H1 (cell line): ENCODE results near the gene THYN1. TPM values are rescaled to one million over a fixed set of nuclear protein-coding genes. Genes with fewer than 3 reads are reported as not detected.

Source experiments
- CTCF ChIA-PET: fragments of 300-600 bp; sonication (Branson Sonifier 250); formaldehyde crosslinking; loops from one replicate; lab custom pipeline; 2021; ENCODE audit not compliant: partially characterized antibody; lab: Charles Lee
- POLR2A ChIA-PET: fragments of 300-600 bp; sonication (Branson Sonifier 250); formaldehyde crosslinking; loops from one replicate; lab custom pipeline; 2021; ENCODE audit warnings: inconsistent platforms; ENCODE audit not compliant: partially characterized antibody; lab: Charles Lee
- DNase-seq, 2 experiments: peaks; one replicate each; pipeline versions ENCODE4 v3.0.0 to v3.0.0-alpha.2; 2010 to 2022; ENCODE audit warnings: low spot score in 2 of 2, low read depth in 1 of 2, mixed read lengths in 1 of 2
- FAIRE-seq: peaks from 2 replicates; lab custom pipeline; 2011; peaks lifted over from hg19 to GRCh38; lab: Jason Lieb, UNC
- H2AFZ ChIP-seq: 2 replicates; pipeline ENCODE4 v1.8.1; 2012; ENCODE audit warnings: low read length, inconsistent platforms
- H2AK5ac ChIP-seq: 2 replicates; pipeline ENCODE4 v1.6.1; 2013; ENCODE audit warnings: low read depth, low read length
- H2BK120ac ChIP-seq: replicated peaks from 2 replicates; pipeline ENCODE3; 2013; ENCODE audit warnings: low read depth, low read length, inconsistent platforms
- H2BK12ac ChIP-seq: 2 replicates; pipeline ENCODE4 v1.6.1; 2013; ENCODE audit warnings: low read depth, low read length
- H2BK15ac ChIP-seq: 2 replicates; pipeline ENCODE4 v1.6.1; 2013; ENCODE audit warnings: low read length
- H2BK20ac ChIP-seq: 2 replicates; pipeline ENCODE4 v1.6.1; 2013; ENCODE audit warnings: low read length
- H2BK5ac ChIP-seq: 2 replicates; pipeline ENCODE4 v1.6.1; 2013; ENCODE audit warnings: low read depth, low read length
- H3K14ac ChIP-seq: 2 replicates; pipeline ENCODE4 v1.6.1; 2013; ENCODE audit warnings: inconsistent platforms; ENCODE audit not compliant: insufficient read length
- H3K18ac ChIP-seq: 2 replicates; pipeline ENCODE4 v1.6.1; 2013; ENCODE audit warnings: low read length; ENCODE audit errors: extremely low read depth
- H3K23ac ChIP-seq: 2 replicates; pipeline ENCODE4 v1.6.1; 2013; ENCODE audit warnings: inconsistent platforms; ENCODE audit not compliant: insufficient read length
- H3K23me2 ChIP-seq: 2 replicates; pipeline ENCODE4 v1.6.1; 2013; ENCODE audit warnings: low read depth, low read length
- H3K27ac ChIP-seq: 2 replicates; pipeline ENCODE4 v1.6.1; 2011; ENCODE audit warnings: low read depth, low read length, inconsistent platforms
- H3K27me3 ChIP-seq, 4 experiments: replicated peaks in 1 of 4; 1 replicate in 1 of 4; 2 replicates in 3 of 4; pipeline versions ENCODE4 v1.6.1 to v1.8.1; 2011 to 2013; ENCODE audit warnings: low read length in 3 of 4, mild to moderate bottlenecking in 3 of 4, inconsistent platforms in 2 of 4, mixed read lengths in 2 of 4, moderate library complexity in 1 of 4; ENCODE audit not compliant: control insufficient read depth in 3 of 4, insufficient read depth in 3 of 4; ENCODE audit errors: extremely low read depth in 1 of 4
- H3K36me3 ChIP-seq, 4 experiments: 2 replicates each; pipeline versions ENCODE4 v1.6.1 to v1.8.1; 2011 to 2013; ENCODE audit warnings: mild to moderate bottlenecking in 4 of 4, low read length in 3 of 4, moderate library complexity in 2 of 4, control low read depth in 1 of 4, inconsistent platforms in 1 of 4; ENCODE audit not compliant: insufficient read depth in 4 of 4, control insufficient read depth in 2 of 4
- H3K4ac ChIP-seq: replicated peaks from 2 replicates; pipeline ENCODE3; 2013; ENCODE audit warnings: low read length, low read depth, mixed read lengths, inconsistent platforms; ENCODE audit not compliant: insufficient read length
- H3K4me1 ChIP-seq, 4 experiments: replicated peaks in 1 of 4; 1 replicate in 1 of 4; 2 replicates in 3 of 4; pipeline versions ENCODE4 v1.6.1 to v1.8.1; 2011 to 2013; ENCODE audit warnings: low read length in 3 of 4, inconsistent platforms in 2 of 4, mixed read lengths in 1 of 4; ENCODE audit not compliant: insufficient read depth in 4 of 4, control insufficient read depth in 3 of 4
- H3K4me2 ChIP-seq, 2 experiments: 2 replicates each; pipeline versions ENCODE4 v1.6.1 to v1.8.1; 2011 to 2013; ENCODE audit warnings: low read depth in 2 of 2, low read length in 2 of 2, control low read depth in 1 of 2, inconsistent platforms in 1 of 2, mild to moderate bottlenecking in 1 of 2; ENCODE audit not compliant: insufficient read depth in 1 of 2
- H3K4me3 ChIP-seq, 4 experiments: fragments of 200-600, 300-600 bp in 1 of 4; sonication (generic), shearing (Covaris generic), sonication (Bioruptor Twin) in 1 of 4; 2 replicates each; pipeline versions ENCODE4 v1.5.1 to v1.8.1; 2011 to 2016; ENCODE audit warnings: low read length in 4 of 4, low read depth in 3 of 4, control low read depth in 2 of 4, inconsistent platforms in 2 of 4, mild to moderate bottlenecking in 2 of 4, mixed read lengths in 1 of 4, moderate library complexity in 1 of 4; ENCODE audit not compliant: insufficient read depth in 2 of 4; ENCODE audit errors: extremely low read depth in 1 of 4
- H3K56ac ChIP-seq: replicated peaks from 2 replicates; pipeline ENCODE3; 2013; ENCODE audit warnings: low read depth, mild to moderate bottlenecking, mixed read lengths, low read length, inconsistent platforms; ENCODE audit not compliant: insufficient read length
- H3K79me1 ChIP-seq: 2 replicates; pipeline ENCODE4 v1.6.1; 2013; ENCODE audit warnings: low read depth, low read length, control low read depth
- H3K79me2 ChIP-seq, 2 experiments: 2 replicates each; pipeline versions ENCODE4 v1.6.1 to v1.8.1; 2012 to 2013; ENCODE audit warnings: low read length in 2 of 2, mild to moderate bottlenecking in 2 of 2, inconsistent platforms in 1 of 2; ENCODE audit not compliant: insufficient read depth in 2 of 2, control insufficient read depth in 1 of 2
- H3K9ac ChIP-seq, 4 experiments: replicated peaks in 1 of 4; 1 replicate in 1 of 4; 2 replicates in 3 of 4; pipeline versions ENCODE4 v1.6.1 to v1.8.1; 2011 to 2013; ENCODE audit warnings: low read depth in 3 of 4, low read length in 3 of 4, control low read depth in 2 of 4, mild to moderate bottlenecking in 2 of 4, moderate library complexity in 2 of 4, inconsistent platforms in 1 of 4; ENCODE audit errors: extremely low read depth in 1 of 4
- H3K9me3 ChIP-seq, 2 experiments: 2 replicates each; pipeline versions ENCODE4 v1.6.1 to v1.8.1; 2012 to 2013; ENCODE audit warnings: mild to moderate bottlenecking in 2 of 2, moderate library complexity in 2 of 2, control low read depth in 1 of 2, inconsistent platforms in 1 of 2, low read depth in 1 of 2, low read length in 1 of 2, mixed read lengths in 1 of 2; ENCODE audit not compliant: insufficient read depth in 2 of 2
- H4K20me1 ChIP-seq, 2 experiments: replicated peaks in 1 of 2; 2 replicates each; pipeline versions ENCODE3 to v1.8.1; 2011 to 2013; ENCODE audit warnings: inconsistent platforms in 2 of 2, low read length in 2 of 2, mild to moderate bottlenecking in 1 of 2; ENCODE audit not compliant: insufficient read depth in 2 of 2, control insufficient read depth in 1 of 2
- H4K5ac ChIP-seq: 2 replicates; pipeline ENCODE4 v1.6.1; 2013; ENCODE audit warnings: low read length, low read depth, mixed read lengths, inconsistent platforms; ENCODE audit not compliant: insufficient read length
- H4K8ac ChIP-seq: 2 replicates; pipeline ENCODE4 v1.8.0; 2013; ENCODE audit warnings: mild to moderate bottlenecking, moderate library complexity, low read length, inconsistent platforms; ENCODE audit not compliant: insufficient read depth; ENCODE audit errors: extremely low read depth
- H4K91ac ChIP-seq: replicated peaks from 2 replicates; pipeline ENCODE3; 2013; ENCODE audit warnings: low read length, mixed read lengths, inconsistent platforms; ENCODE audit not compliant: insufficient read length
- CEBPB ChIP-seq: IDR thresholded peaks from 2 replicates; pipeline ENCODE4 v1.6.1; 2012; ENCODE audit warnings: low read depth, low read length
- CTBP2 ChIP-seq: IDR thresholded peaks from 2 replicates; pipeline ENCODE4 v1.7.0; 2011; ENCODE audit warnings: borderline replicate concordance, mild to moderate bottlenecking, moderate library complexity, mixed read lengths, low read length; ENCODE audit not compliant: insufficient read depth, insufficient read length
- E2F6 ChIP-seq: IDR thresholded peaks from 2 replicates; pipeline ENCODE4 v1.6.1; 2012; ENCODE audit warnings: inconsistent platforms
- JUN ChIP-seq: IDR thresholded peaks from 2 replicates; pipeline ENCODE4 v1.6.1; 2011; ENCODE audit warnings: low read depth, mild to moderate bottlenecking, improper control_type of control experiment, low read length
- KDM4A ChIP-seq: IDR thresholded peaks from one replicate; pipeline ENCODE4 v1.7.1; 2012; ENCODE audit warnings: low read depth, mild to moderate bottlenecking, moderate library complexity, low read length, inconsistent platforms; ENCODE audit not compliant: severe bottlenecking
- MAFK ChIP-seq: IDR thresholded peaks from 2 replicates; pipeline ENCODE4 v1.6.1; 2012; ENCODE audit warnings: low read depth, mild to moderate bottlenecking, improper control_type of control experiment, low read length
- MAX ChIP-seq: IDR thresholded peaks from 2 replicates; pipeline ENCODE4 v1.6.1; 2012; ENCODE audit warnings: inconsistent platforms
- NANOG ChIP-seq: IDR thresholded peaks from 2 replicates; pipeline ENCODE4 v1.6.1; 2011; ENCODE audit warnings: low read length, low read depth, mild to moderate bottlenecking, inconsistent platforms; ENCODE audit not compliant: insufficient read depth, poor library complexity, severe bottlenecking
- POLR2A ChIP-seq, 2 experiments: IDR thresholded peaks; 1 replicate in 1 of 2; 2 replicates in 1 of 2; pipeline ENCODE4 v1.6.1; 2011; ENCODE audit warnings: low read depth in 2 of 2, low read length in 2 of 2, mild to moderate bottlenecking in 2 of 2; ENCODE audit errors: control extremely low read depth in 1 of 2
- SAP30 ChIP-seq: fragments of 300-600 bp; sonication (generic); IDR thresholded peaks from 2 replicates; pipeline ENCODE4 v1.7.1; 2012; ENCODE audit warnings: low read length, moderate library complexity, mild to moderate bottlenecking, inconsistent platforms; ENCODE audit not compliant: insufficient read depth, insufficient replicate concordance
- SIX5 ChIP-seq: IDR thresholded peaks from 2 replicates; pipeline ENCODE4 v1.6.1; 2011; ENCODE audit warnings: mild to moderate bottlenecking, low read depth, low read length
- SRF ChIP-seq: IDR thresholded peaks from 2 replicates; pipeline ENCODE4 v1.6.1; 2011; ENCODE audit warnings: mild to moderate bottlenecking, low read depth, low read length, moderate library complexity
- TAF1 ChIP-seq: IDR thresholded peaks from 2 replicates; pipeline ENCODE4 v1.6.1; 2011; ENCODE audit warnings: mild to moderate bottlenecking, low read depth, low read length
- TCF12 ChIP-seq: IDR thresholded peaks from 2 replicates; pipeline ENCODE4 v1.6.1; 2011; ENCODE audit warnings: low read depth, mild to moderate bottlenecking, low read length
- WGBS, 2 experiments: shearing (Covaris generic) in 1 of 2; methylation state at CpG; one replicate each; pipeline versions ENCODE4 v1.1.6 to v1.1.7; 2013 to 2015; ENCODE audit warnings: low lambda C conversion rate in 2 of 2, mixed read lengths in 2 of 2, inconsistent platforms in 1 of 2, low coverage in 1 of 2, missing lambda C conversion rate in 1 of 2; ENCODE audit not compliant: insufficient replicate concordance in 2 of 2, insufficient coverage in 1 of 2, insufficient read length in 1 of 2; ENCODE audit errors: extremely low coverage in 1 of 2, missing lambda C conversion rate in 1 of 2; 5-methylcytosine and 5-hydroxymethylcytosine counted together
- polyA plus RNA-seq, 7 experiments: library from polyadenylated mRNA; depleted of rRNA in 3 of 7; stranded (reverse) in 5 of 7; unstranded in 2 of 7; fragments of >200 nt in 5 of 7; fragments of 200-250 nt in 2 of 7; gene quantifications; 1 replicate in 5 of 7; 2 replicates in 1 of 7; 4 replicates in 1 of 7; pipeline versions ENCODE4 v1.2.1 to v1.2.3, GENCODE V29; 2011 to 2013; ENCODE audit warnings: missing spikeins in 2 of 7, mixed read lengths in 2 of 7
- total RNA-seq: library from RNA; stranded (reverse); fragmentation: NEBNext Ultra II Directional; extraction: Animal tissue kit (Norgen Biotek cat#: 25700); gene quantifications from 2 replicates; pipeline ENCODE4 v1.2.1, GENCODE V29; 2021

The THYN1 gene
- total and polyA plus RNA-seq, 2 of the 8 experiments (the other 6 are each of a cell fraction or from before 2014, with no cell fraction given) = 77.3 to 95.1 TPM

DNA sequence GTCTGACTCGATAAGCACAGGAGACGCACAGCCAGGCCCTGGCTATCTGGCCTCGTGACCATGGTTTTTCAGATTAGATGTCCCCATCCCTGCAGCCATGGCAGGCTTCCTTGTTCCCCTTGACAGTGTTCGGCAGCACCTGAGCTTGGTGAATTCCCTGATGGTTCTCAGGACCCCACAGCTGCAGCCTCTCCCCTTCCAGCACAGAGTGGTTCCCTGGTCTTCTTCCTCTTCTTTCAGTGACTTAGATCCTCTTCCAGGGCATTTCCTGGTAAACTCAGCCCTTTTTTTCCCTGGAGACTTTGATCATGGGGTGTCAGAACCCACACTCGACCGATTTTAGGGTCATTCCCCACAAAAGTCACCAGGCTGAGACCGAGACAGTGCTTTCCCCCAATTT is 37.5 kb upstream of the THYN1 start:
- no peaks in the 10 kb centered on the region for H3K79me1 ChIP-seq
- no peaks in the 10 kb centered on the region for H4K20me1 ChIP-seq
- H3K23ac ChIP-seq = no peak overlapping the region
- H3K36me3 ChIP-seq = peaks cover 6 to 16% (median 8%) of the 10 kb centered on the region in 4 experiments; a peak in 7 of 8 replicates
- no peak overlapping the region for H4K5ac ChIP-seq
- H2BK12ac ChIP-seq = no peak overlapping the region
- no peak overlapping the region for H3K56ac ChIP-seq
- POLR2A ChIA-PET = interaction anchor here (0.7 to 1.2 kb wide), 3 partner anchors 8 to 53 kb away, joined by 3 read pairs; no protein-coding TSS in a partner anchor
- no peak overlapping the region for H2AFZ ChIP-seq
- no peaks in the 10 kb centered on the region for H3K23me2 ChIP-seq
- DNase-seq (no peak), FAIRE-seq (no peak)
- H2BK5ac ChIP-seq = no peak overlapping the region
- no peaks in the 10 kb centered on the region; a peak in 1 of 7 replicates for H3K4me1 ChIP-seq
- no peak overlapping the region for H3K4me2 ChIP-seq
- H4K8ac ChIP-seq = no peak overlapping the region
- no peak overlapping the region for H2BK20ac ChIP-seq
- H3K4ac ChIP-seq = no peak overlapping the region
- no peak overlapping the region for H2AK5ac ChIP-seq
- no peaks in the 10 kb centered on the region; a peak in 1 of 7 replicates for H3K27me3 ChIP-seq
- no peak overlapping the region for H3K9ac ChIP-seq
- H3K79me2 ChIP-seq = no peaks in the 10 kb centered on the region
- no peak overlapping the region for H3K18ac ChIP-seq
- CTCF ChIA-PET = interaction anchor here (1.2 to 4.3 kb wide), 3 partner anchors 12 to 29 kb away, joined by 6 to 26 read pairs (median 11); no protein-coding TSS in a partner anchor
- H3K4me3 ChIP-seq = no peak overlapping the region
- WGBS, 2 experiments = 94% methylated on average over 7 of the region's 7 CpGs; no CpG with 5 or more reads in 1 of the 2 experiments
- H4K91ac ChIP-seq = no peak overlapping the region
- H3K9me3 ChIP-seq = no peaks in the 10 kb centered on the region
- H3K27ac ChIP-seq = no peak overlapping the region
- H3K14ac ChIP-seq = no peak overlapping the region
- no peak overlapping the region for H2BK120ac ChIP-seq
- no peak overlapping the region for H2BK15ac ChIP-seq
- no peak for TF ChIP-seq JUN
- TF ChIP-seq MAX = no peak
- no peak for TF ChIP-seq NANOG
- TF ChIP-seq CEBPB = no peak
- no peak for TF ChIP-seq SRF
- TF ChIP-seq MAFK = no peak
- no peak for TF ChIP-seq SAP30
- TF ChIP-seq E2F6 = no peak
- no peak for TF ChIP-seq SIX5
- no peak for TF ChIP-seq TAF1
- no peak for TF ChIP-seq CTBP2
- no peak for TF ChIP-seq POLR2A (IDR thresholded peaks at IDR 0.05; ENCODE audit: control extremely low read depth in 1 of 2, low read depth in 2 of 2, low read length in 2 of 2)
- no peak for TF ChIP-seq TCF12
- no peak for TF ChIP-seq KDM4A
